RWPE1 (cell line): ENCODE data around the gene PLTP.

Experiments
- CTCF ChIA-PET: fragments of 350-600 bp; sonication (Branson Sonifier 250); formaldehyde crosslinking; extraction: SDS; loops from one replicate; lab custom pipeline; 2021; lab: Yijun Ruan, JAX
- POLR2A ChIA-PET: fragments of 400-600 bp; formaldehyde crosslinking; extraction: SDS; loops from one replicate; lab custom pipeline; 2020; ENCODE audit warnings: antibody characterized with exemption; ENCODE audit not compliant: low non-redundant PET; lab: Yijun Ruan, JAX
- DNase-seq: peaks from one replicate; pipeline ENCODE4 v3.0.0; 2012; ENCODE audit warnings: low spot score
- H3K27ac ChIP-seq: fragments of 450-650 bp; 2 replicates; pipeline ENCODE4 v1.5.1; 2017
- TF ChIP-seq, protein P1 (sequence below): fragments of 450-650 bp; conservative IDR thresholded peaks from 2 replicates; pipeline ENCODE4 v1.5.1; 2017; ENCODE audit warnings: low read depth, mild to moderate bottlenecking

The PLTP gene

GRCh38 chr20:45893831-45894230 is 18.1 kb downstream of the PLTP start:
- ChIA-PET POLR2A (interaction anchor here (0.6 kb wide), 1 partner anchor 36 kb away, joined by 3 read pairs; no protein-coding TSS in a partner anchor), CTCF (no interaction called here)
- TF ChIP-seq, protein P1, sequence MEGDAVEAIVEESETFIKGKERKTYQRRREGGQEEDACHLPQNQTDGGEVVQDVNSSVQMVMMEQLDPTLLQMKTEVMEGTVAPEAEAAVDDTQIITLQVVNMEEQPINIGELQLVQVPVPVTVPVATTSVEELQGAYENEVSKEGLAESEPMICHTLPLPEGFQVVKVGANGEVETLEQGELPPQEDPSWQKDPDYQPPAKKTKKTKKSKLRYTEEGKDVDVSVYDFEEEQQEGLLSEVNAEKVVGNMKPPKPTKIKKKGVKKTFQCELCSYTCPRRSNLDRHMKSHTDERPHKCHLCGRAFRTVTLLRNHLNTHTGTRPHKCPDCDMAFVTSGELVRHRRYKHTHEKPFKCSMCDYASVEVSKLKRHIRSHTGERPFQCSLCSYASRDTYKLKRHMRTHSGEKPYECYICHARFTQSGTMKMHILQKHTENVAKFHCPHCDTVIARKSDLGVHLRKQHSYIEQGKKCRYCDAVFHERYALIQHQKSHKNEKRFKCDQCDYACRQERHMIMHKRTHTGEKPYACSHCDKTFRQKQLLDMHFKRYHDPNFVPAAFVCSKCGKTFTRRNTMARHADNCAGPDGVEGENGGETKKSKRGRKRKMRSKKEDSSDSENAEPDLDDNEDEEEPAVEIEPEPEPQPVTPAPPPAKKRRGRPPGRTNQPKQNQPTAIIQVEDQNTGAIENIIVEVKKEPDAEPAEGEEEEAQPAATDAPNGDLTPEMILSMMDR, result no peak
- DNase-seq, result no peak
- peak overlapping the region; percentile 68; the same call in 1 of the 2 replicates for H3K27ac ChIP-seq

GRCh38 chr20:45892828-45893500 is 19.0 kb downstream of the PLTP start:
- peak; percentile 59 for DNase-seq
- TF ChIP-seq, protein P1, result no peak
- ChIA-PET POLR2A (interaction anchor here (0.6 to 1.8 kb wide), 3 partner anchors 12 to 41 kb away, joined by 3 to 7 read pairs (median 3); no protein-coding TSS in a partner anchor), CTCF (interaction anchor here (0.6 to 1.3 kb wide), 4 partner anchors 16 to 966 kb away, joined by 3 to 6 read pairs (median 4); no protein-coding TSS in a partner anchor)
- H3K27ac ChIP-seq, result peak overlapping the region; percentile 68

GRCh38 chr20:45892049-45892825 is 19.7 kb downstream of the PLTP start:
- POLR2A ChIA-PET, result interaction anchor here (0.5 to 1.8 kb wide), 4 partner anchors 13 to 103 kb away, joined by 3 to 7 read pairs (median 6); no protein-coding TSS in a partner anchor
- TF ChIP-seq, protein P1, result no peak; the same call in 1 of the 2 replicates
- DNase-seq, result peak; percentile 66
- peak overlapping the region; percentile 68 for H3K27ac ChIP-seq
- CTCF ChIA-PET, result interaction anchor here (0.6 to 1.3 kb wide), 3 partner anchors 17 to 77 kb away, joined by 3 to 4 read pairs (median 3); no protein-coding TSS in a partner anchor

DNA sequence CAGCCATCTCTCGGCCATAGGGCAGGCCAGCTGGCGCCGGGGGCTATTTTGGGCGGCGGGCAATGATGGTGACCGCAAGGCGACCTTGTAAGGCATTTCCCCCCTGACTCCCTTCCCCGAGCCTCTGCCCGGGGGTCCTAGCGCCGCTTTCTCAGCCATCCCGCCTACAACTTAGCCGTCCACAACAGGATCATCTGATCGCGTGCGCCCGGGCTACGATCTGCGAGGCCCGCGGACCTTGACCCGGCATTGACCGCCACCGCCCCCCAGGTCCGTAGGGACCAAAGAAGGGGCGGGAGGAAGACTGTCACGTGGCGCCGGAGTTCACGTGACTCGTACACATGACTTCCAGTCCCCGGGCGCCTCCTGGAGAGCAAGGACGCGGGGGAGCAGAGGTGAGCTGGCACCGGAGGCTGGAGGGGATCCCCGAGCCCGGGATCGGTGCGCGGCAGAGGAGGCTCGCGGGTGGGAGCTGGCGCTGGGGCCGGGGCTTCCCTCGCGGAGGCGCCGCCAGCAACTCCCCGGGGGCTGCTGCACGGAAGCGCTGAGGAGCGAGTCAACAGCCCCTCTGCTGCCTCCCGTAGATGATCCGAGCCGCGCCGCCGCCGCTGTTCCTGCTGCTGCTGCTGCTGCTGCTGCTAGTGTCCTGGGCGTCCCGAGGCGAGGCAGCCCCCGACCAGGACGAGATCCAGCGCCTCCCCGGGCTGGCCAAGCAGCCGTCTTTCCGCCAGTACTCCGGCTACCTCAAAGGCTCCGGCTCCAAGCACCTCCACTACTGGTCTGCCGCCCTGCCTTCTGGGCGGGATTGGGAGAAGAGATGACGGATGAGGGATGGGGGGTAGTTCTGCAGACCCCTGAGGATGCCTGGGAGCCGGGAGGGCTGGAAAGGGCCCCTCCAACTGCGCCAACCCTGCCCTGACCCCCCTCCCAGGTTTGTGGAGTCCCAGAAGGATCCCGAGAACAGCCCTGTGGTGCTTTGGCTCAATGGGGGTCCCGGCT is 20.7 kb downstream of the PLTP start, which contains the start of the genes CTSA and NEURL2:
TSS of gene CTSA (plus strand) at position 351 of the 999 bp plus-strand sequence. CDS start at position 585, 234 bp downstream.
TSS of gene NEURL2 (minus strand) at position 224 of the 999 bp plus-strand sequence. CDS start at position 7, 217 bp downstream.
- peak; percentile 99 for DNase-seq
- TF ChIP-seq, protein P1, result no peak
- H3K27ac ChIP-seq, result peak within 1 kb of the TSS; percentile 68
- POLR2A ChIA-PET, result interaction anchor here (0.5 to 1.8 kb wide), 4 partner anchors 10 to 102 kb away, joined by 5 to 7 read pairs (median 6); partner anchors contain the start of gene ZSWIM1
- CTCF ChIA-PET, result interaction anchor here (0.6 to 1.5 kb wide), 6 partner anchors 13 to 66 kb away, joined by 3 to 5 read pairs (median 3); no protein-coding TSS in a partner anchor

- peak; percentile 59 for DNase-seq
- H3K27ac ChIP-seq, result peak overlapping the region; percentile 68
- TF ChIP-seq, protein P1, result peak; percentile 86
- CTCF ChIA-PET, result interaction anchor here (0.5 to 1.5 kb wide), 9 partner anchors 9 to 91 kb away, joined by 3 to 5 read pairs (median 3); no protein-coding TSS in a partner anchor
- POLR2A ChIA-PET, result interaction anchor here (1.6 kb wide), 1 partner anchor 9 kb away, joined by 6 read pairs; the partner anchor contains the start of gene ZSWIM1
Measured at GRCh38 chr20:45890077-45890984, 21.6 kb downstream of the PLTP start.
